ENCODE measurements around the gene LRP8.
A peak's percentile ranks its signal among the peaks of the same experiment; 100 is the strongest.

The LRP8 gene

GRCh38 chr1:53340660-53341520 is 13.0 kb upstream of the LRP8 start:
- no peaks in the 10 kb centered on the region for H3K9me3 ChIP-seq (ENCODE audit: severe bottlenecking)
- TF ChIP-seq, protein P1, sequence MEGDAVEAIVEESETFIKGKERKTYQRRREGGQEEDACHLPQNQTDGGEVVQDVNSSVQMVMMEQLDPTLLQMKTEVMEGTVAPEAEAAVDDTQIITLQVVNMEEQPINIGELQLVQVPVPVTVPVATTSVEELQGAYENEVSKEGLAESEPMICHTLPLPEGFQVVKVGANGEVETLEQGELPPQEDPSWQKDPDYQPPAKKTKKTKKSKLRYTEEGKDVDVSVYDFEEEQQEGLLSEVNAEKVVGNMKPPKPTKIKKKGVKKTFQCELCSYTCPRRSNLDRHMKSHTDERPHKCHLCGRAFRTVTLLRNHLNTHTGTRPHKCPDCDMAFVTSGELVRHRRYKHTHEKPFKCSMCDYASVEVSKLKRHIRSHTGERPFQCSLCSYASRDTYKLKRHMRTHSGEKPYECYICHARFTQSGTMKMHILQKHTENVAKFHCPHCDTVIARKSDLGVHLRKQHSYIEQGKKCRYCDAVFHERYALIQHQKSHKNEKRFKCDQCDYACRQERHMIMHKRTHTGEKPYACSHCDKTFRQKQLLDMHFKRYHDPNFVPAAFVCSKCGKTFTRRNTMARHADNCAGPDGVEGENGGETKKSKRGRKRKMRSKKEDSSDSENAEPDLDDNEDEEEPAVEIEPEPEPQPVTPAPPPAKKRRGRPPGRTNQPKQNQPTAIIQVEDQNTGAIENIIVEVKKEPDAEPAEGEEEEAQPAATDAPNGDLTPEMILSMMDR (IDR thresholded peaks at IDR 0.05; ENCODE audit: low read depth, low read length) = no peak

DNA sequence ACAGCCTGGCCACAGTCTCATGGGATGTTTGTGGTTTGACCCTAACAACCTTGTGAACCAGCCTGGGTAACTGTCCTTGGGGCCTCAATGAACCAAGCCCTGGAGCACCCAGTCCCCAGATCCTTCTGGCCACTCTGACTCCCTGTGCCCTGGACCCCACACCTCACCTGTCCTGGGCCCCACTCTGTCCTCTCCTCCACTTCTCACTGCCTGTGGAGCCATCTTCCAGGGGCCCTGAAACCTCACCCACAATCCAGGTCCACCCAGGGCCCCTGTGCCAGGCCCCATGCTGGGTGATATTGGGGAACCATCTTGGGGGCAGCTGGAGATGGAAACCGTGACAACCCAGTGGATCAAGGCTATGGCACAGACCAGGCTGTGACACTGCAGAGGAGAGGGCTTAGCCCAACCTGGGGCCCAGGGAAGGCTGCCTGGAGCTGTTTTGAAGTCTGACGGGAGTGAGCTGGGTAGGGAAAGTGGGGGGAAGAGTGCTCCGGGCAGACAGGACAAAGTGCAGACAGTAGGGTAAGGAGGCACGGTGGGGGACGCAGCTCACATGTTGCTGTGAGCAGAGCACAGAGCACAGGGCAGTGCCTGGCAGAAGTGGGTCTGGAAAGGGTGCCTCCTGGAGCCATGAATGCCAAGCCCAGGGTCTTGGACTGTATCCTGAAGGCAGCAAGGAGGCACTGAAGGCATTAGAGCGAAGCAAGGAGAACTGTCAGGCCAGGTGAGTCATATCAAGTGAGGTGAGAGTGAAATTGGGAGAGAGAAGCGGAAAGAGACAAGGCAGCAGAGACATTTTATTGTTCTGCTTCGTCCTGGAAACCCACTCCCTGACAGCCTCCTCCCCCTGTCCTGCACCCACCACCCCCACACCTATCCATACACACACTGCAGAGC is 12.1 kb upstream of the LRP8 start:
- H3K4me3 ChIP-seq (ENCODE audit: low read depth, low read length) = no peak overlapping the region
- TF ChIP-seq, protein P1 (IDR thresholded peaks at IDR 0.05; ENCODE audit: low read depth, low read length) = no peak
- no peaks in the 10 kb centered on the region for H3K9me3 ChIP-seq (ENCODE audit: severe bottlenecking)
- no peaks in the 10 kb centered on the region for H3K27me3 ChIP-seq (ENCODE audit: insufficient read depth, low read depth, severe bottlenecking)
- H3K36me3 ChIP-seq = no peaks in the 10 kb centered on the region
- H3K27ac ChIP-seq = no peak overlapping the region
- DNase-seq = no peak

More at GRCh38 chr1:53340660-53341520, 13.0 kb upstream of the LRP8 start:
- no peak for DNase-seq
- Histone ChIP-seq H3K4me3 (ENCODE audit: low read depth, low read length) (no peak overlapping the region), H3K27ac (no peak overlapping the region), H3K36me3 (no peaks in the 10 kb centered on the region), H3K27me3 (ENCODE audit: insufficient read depth, low read depth, severe bottlenecking) (no peaks in the 10 kb centered on the region)

- no peaks in the 10 kb centered on the region for H3K9me3 ChIP-seq (ENCODE audit: severe bottlenecking)
- no peak for DNase-seq
- no peaks in the 10 kb centered on the region for H3K27me3 ChIP-seq (ENCODE audit: insufficient read depth, low read depth, severe bottlenecking)
- H3K4me3 ChIP-seq (ENCODE audit: low read depth, low read length) = no peak overlapping the region
- H3K27ac ChIP-seq = no peak overlapping the region
- H3K36me3 ChIP-seq = no peaks in the 10 kb centered on the region
- TF ChIP-seq, protein P1 (IDR thresholded peaks at IDR 0.05; ENCODE audit: low read depth, low read length) = no peak
Observed at GRCh38 chr1:53338423-53338822, 10.6 kb upstream of the LRP8 start.

DNA sequence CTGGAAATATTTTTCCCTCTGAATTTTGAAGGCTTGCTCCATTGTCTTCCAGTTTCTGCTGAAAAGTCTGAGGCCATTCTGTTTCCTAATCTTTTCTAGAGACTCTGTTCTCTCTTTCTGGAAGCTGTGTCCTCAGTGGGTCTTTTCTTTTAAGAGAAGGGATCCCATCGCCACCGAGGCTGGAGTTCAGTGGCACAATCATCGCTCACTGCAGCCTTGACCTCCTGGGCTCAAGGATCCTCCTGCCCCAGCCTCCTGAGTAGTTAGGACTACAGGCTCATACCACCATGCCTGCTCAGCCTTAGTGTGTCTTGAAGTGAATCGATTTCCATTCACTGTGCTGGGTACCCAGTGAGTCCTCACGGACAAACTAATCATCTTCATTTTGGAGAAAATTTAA is 9.6 kb upstream of the LRP8 start:
- Histone ChIP-seq H3K27ac (no peak overlapping the region), H3K36me3 (no peaks in the 10 kb centered on the region), H3K4me3 (ENCODE audit: low read depth, low read length) (no peak overlapping the region), H3K27me3 (ENCODE audit: insufficient read depth, low read depth, severe bottlenecking) (no peaks in the 10 kb centered on the region), H3K9me3 (ENCODE audit: severe bottlenecking) (no peaks in the 10 kb centered on the region)
- TF ChIP-seq, protein P1 (IDR thresholded peaks at IDR 0.05; ENCODE audit: low read depth, low read length) = no peak
- DNase-seq = no peak

DNA sequence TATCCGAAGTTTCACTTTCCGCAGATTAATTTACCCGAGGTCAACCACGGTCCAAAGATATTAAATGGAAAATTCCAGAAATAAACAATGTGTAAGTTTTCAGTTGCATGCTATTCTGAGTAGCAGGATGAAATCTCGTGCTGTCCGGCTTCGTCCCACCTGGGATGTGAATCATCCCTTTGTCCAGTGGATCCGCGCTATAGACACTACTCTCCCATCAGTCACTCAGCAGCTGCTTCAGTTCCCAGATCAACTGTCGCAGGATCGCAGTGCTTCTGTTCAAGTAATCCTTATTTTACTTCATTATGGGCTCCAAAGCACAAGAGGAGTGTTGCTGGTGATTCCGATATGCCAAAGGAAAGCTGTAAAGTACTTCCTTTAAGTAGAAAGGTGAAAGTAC is 8.3 kb upstream of the LRP8 start:
- Histone ChIP-seq H3K4me3 (ENCODE audit: low read depth, low read length) (peak overlapping the region; percentile 23), H3K9me3 (ENCODE audit: severe bottlenecking) (no peaks in the 10 kb centered on the region), H3K36me3 (no peaks in the 10 kb centered on the region), H3K27me3 (ENCODE audit: insufficient read depth, low read depth, severe bottlenecking) (no peaks in the 10 kb centered on the region), H3K27ac (no peak overlapping the region)
- TF ChIP-seq, protein P1 (IDR thresholded peaks at IDR 0.05; ENCODE audit: low read depth, low read length) = no peak
- DNase-seq = peak; percentile 61

Data from WERI-Rb-1 (cell line).